Nephron (organoid): Measurements from ENCODE around the gene CEBPA.

Source experiments
- H3K27ac Mint-ChIP-seq, 3 experiments: 2 replicates each; pipeline ENCODE4 v1.8.0; 2020; ENCODE audit warnings: mixed read lengths in 3 of 3, mild to moderate bottlenecking in 2 of 3, moderate library complexity in 1 of 3
- H3K27me3 Mint-ChIP-seq: 2 replicates; pipeline ENCODE4 v1.8.0; 2021; ENCODE audit warnings: low read depth, mild to moderate bottlenecking, moderate library complexity, mixed read lengths
- H3K36me3 Mint-ChIP-seq: 2 replicates; pipeline ENCODE4 v1.8.0; 2020; ENCODE audit warnings: low read depth, mixed read lengths
- H3K4me1 Mint-ChIP-seq: 2 replicates; pipeline ENCODE4 v1.8.0; 2020; ENCODE audit warnings: mixed read lengths
- H3K4me3 Mint-ChIP-seq, 3 experiments: 2 replicates each; pipeline ENCODE4 v1.8.0; 2020; ENCODE audit warnings: mild to moderate bottlenecking in 3 of 3, mixed read lengths in 3 of 3, moderate library complexity in 2 of 3
- H3K9me3 Mint-ChIP-seq: 2 replicates; pipeline ENCODE4 v1.8.0; 2020; ENCODE audit warnings: mixed read lengths
- TF ChIP-seq, protein P1 (sequence below), 3 experiments: fragments of 200-600 bp; sonication (generic); IDR thresholded peaks; one replicate each; pipeline ENCODE4 v1.5.0; 2021; ENCODE audit warnings: antibody characterized with exemption in 3 of 3; ENCODE audit not compliant: unreplicated experiment in 3 of 3

Gene CEBPA

DNA sequence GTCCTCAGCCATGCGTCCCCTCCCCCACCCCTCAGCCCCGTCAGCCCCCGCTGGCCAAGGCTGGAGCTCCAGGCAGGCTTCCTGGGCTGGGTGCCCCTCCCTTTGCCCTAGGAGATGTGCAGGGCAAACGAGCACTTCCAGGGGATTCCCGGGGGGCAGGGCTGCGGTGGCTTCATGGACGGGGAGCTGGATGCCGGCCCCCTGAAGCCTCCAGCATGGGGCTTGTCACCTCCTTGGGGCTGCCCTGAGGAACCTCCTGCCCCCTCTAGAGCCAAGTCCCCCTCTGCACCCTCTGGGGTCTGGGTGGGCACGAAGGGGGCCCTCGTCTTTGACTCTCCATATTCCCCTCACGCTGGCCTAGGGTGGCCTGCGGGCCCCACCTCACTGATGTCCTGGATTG lies 51.3 kb downstream of the CEBPA start:
- Mint-ChIP-seq H3K27me3 (no peaks in the 10 kb centered on the region), H3K9me3 (no peaks in the 10 kb centered on the region), H3K4me1 (no peaks in the 10 kb centered on the region), H3K4me3 (no peak overlapping the region), H3K36me3 (no peaks in the 10 kb centered on the region), H3K27ac (no peak overlapping the region)
- TF ChIP-seq, protein P1, sequence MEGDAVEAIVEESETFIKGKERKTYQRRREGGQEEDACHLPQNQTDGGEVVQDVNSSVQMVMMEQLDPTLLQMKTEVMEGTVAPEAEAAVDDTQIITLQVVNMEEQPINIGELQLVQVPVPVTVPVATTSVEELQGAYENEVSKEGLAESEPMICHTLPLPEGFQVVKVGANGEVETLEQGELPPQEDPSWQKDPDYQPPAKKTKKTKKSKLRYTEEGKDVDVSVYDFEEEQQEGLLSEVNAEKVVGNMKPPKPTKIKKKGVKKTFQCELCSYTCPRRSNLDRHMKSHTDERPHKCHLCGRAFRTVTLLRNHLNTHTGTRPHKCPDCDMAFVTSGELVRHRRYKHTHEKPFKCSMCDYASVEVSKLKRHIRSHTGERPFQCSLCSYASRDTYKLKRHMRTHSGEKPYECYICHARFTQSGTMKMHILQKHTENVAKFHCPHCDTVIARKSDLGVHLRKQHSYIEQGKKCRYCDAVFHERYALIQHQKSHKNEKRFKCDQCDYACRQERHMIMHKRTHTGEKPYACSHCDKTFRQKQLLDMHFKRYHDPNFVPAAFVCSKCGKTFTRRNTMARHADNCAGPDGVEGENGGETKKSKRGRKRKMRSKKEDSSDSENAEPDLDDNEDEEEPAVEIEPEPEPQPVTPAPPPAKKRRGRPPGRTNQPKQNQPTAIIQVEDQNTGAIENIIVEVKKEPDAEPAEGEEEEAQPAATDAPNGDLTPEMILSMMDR (IDR thresholded peaks at IDR 0.05; ENCODE audit: unreplicated experiment in 3 of 3) = no peak

DNA sequence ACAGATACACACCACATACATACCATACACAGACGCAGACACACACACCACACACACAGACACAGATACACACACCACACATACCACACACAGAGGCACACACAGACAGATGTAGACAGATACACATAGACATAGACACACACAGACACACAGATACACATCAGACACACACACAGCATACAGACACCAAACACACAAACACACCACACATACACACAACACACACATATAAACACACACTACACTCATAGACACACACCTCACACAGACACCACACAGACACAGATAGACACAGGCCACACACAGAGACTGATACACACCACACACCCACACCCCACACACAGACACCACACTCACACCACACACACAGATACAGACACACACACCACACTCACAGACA lies 51.8 kb downstream of the CEBPA start:
- no peaks in the 10 kb centered on the region for H3K27me3 Mint-ChIP-seq
- H3K4me3 Mint-ChIP-seq = no peak overlapping the region
- H3K4me1 Mint-ChIP-seq = no peaks in the 10 kb centered on the region
- no peaks in the 10 kb centered on the region for H3K36me3 Mint-ChIP-seq
- H3K9me3 Mint-ChIP-seq = no peaks in the 10 kb centered on the region
- H3K27ac Mint-ChIP-seq = no peak overlapping the region
- TF ChIP-seq, protein P1 (IDR thresholded peaks at IDR 0.05; ENCODE audit: unreplicated experiment in 3 of 3) = no peak
